Kidney (tissue), 14 donors: Measurements from ENCODE around the gene MORN3. TPM values are rescaled to one million over a fixed set of nuclear protein-coding genes. Genes with fewer than 3 reads are reported as not detected.
"Not testable (repeated sequence)": the region's sequence is repeated elsewhere in the genome, so short reads cannot be mapped to it uniquely, and the experiment has no call there.

ENCODE experiments used
- DNase-seq, 5 donors: peaks; one replicate each; pipeline ENCODE4 v3.0.0-alpha.2; 2013 to 2020
- FAIRE-seq: peaks from 2 replicates; lab custom pipeline; 2012; peaks lifted over from hg19 to GRCh38; lab: Jason Lieb, UNC
- H3K27ac ChIP-seq, 2 donors: one replicate each; pipeline ENCODE4 v1.7.0; 2013; ENCODE audit warnings: low read depth in 2 of 2, low read length in 2 of 2, inconsistent platforms in 1 of 2
- H3K27me3 ChIP-seq: one replicate; pipeline ENCODE4 v1.7.1; 2013; ENCODE audit warnings: low read length, inconsistent platforms; ENCODE audit not compliant: control insufficient read depth, insufficient read depth
- H3K36me3 ChIP-seq, 3 donors: one replicate each; pipeline versions ENCODE4 v1.7.0 to v1.7.1; 2013; ENCODE audit warnings: low read length in 3 of 3, control low read depth in 1 of 3, inconsistent platforms in 1 of 3; ENCODE audit not compliant: insufficient read depth in 3 of 3, control insufficient read depth in 2 of 3
- H3K4me1 ChIP-seq, 3 donors: one replicate each; pipeline versions ENCODE4 v1.7.0 to v1.7.1; 2013; ENCODE audit warnings: low read length in 3 of 3, inconsistent platforms in 1 of 3, low read depth in 1 of 3; ENCODE audit not compliant: control insufficient read depth in 2 of 3, insufficient read depth in 2 of 3
- H3K4me3 ChIP-seq, 3 donors: one replicate each; pipeline versions ENCODE4 v1.7.0 to v1.8.1; 2013; ENCODE audit warnings: low read length in 3 of 3, control low read depth in 1 of 3, inconsistent platforms in 1 of 3
- H3K9ac ChIP-seq, 3 donors: one replicate each; pipeline versions ENCODE4 v1.7.0 to v1.7.1; 2013; ENCODE audit warnings: low read length in 3 of 3, control low read depth in 1 of 3, inconsistent platforms in 1 of 3
- H3K9me3 ChIP-seq, 3 donors: one replicate each; pipeline versions ENCODE4 v1.7.0 to v1.7.1; 2013; ENCODE audit warnings: low read length in 3 of 3, control low read depth in 1 of 3, inconsistent platforms in 1 of 3; ENCODE audit not compliant: control insufficient read depth in 2 of 3, insufficient read depth in 1 of 3
- CTCF ChIP-seq: IDR thresholded peaks from 3 replicates; pipeline ENCODE4 v1.5.1; 2012; ENCODE audit warnings: mild to moderate bottlenecking, moderate library complexity, borderline replicate concordance; ENCODE audit not compliant: insufficient read depth; ENCODE audit errors: extremely low read depth
- intact Hi-C: fragments of 100-400 bp; cut with DNase I; formaldehyde crosslinking; loops from one replicate; pipeline ENCODE4 v1.11.1; 2022
- polyA plus RNA-seq: library from polyadenylated mRNA; stranded (reverse); fragments of 350-450 nt; fragmentation: Illumina TruSeq; extraction: RNeasy Lipid Tissue Mini Kit (QIAGEN cat#74804); gene quantifications from one replicate; pipeline ENCODE4 v1.2.3, GENCODE V29; 2014; ENCODE audit warnings: low read depth, low replicate concordance; ENCODE audit not compliant: insufficient read depth
- total RNA-seq: library from RNA; stranded (reverse); fragmentation: NEBNext Ultra II Directional; extraction: Animal tissue kit (Norgen Biotek cat#: 25700); gene quantifications from one replicate; pipeline ENCODE4 v1.2.1, GENCODE V29; 2021
- donor health status: control.
- donor health status: control.
- donor health status: control.
- donor health status: control.
- donor health status: control.
- donor health status: DM: yes; HTN: yes; CAD: no.
- donor health status: Normal renal cell carcinoma (clear cell type).

Gene MORN3
- total and polyA plus RNA-seq, 2 donors from 2014 or later, result 1.5 to 1.9 TPM

- H3K9ac ChIP-seq, result no peak overlapping the region
- H3K4me3 ChIP-seq, result no peak overlapping the region
- H3K4me1 ChIP-seq, result no peaks in the 10 kb centered on the region
- no peaks in the 10 kb centered on the region for H3K9me3 ChIP-seq
- no peaks in the 10 kb centered on the region for H3K36me3 ChIP-seq
- DNase-seq (no peak), FAIRE-seq (no peak)
- no peaks in the 10 kb centered on the region for H3K27me3 ChIP-seq
- H3K27ac ChIP-seq, result no peak overlapping the region
- intact Hi-C loops, result no loop called here
- TF ChIP-seq CTCF, result no peak
Observed at GRCh38 chr12:121693155-121693687, 23.8 kb upstream of the MORN3 start.

- H3K4me1 ChIP-seq, intact Hi-C loops, H3K9me3 ChIP-seq, H3K9ac ChIP-seq, DNase-seq, H3K36me3 ChIP-seq, H3K4me3 ChIP-seq, FAIRE-seq, H3K27ac ChIP-seq, H3K27me3 ChIP-seq: not testable (repeated sequence)
Observed at GRCh38 chr12:121692744-121693143, 23.3 kb upstream of the MORN3 start.

GRCh38 chr12:121689430-121689829 is 20.0 kb upstream of the MORN3 start:
- no peak for TF ChIP-seq CTCF
- H3K4me1 ChIP-seq, result no peaks in the 10 kb centered on the region
- no peaks in the 10 kb centered on the region for H3K27me3 ChIP-seq
- H3K9ac ChIP-seq, result no peak overlapping the region
- no peaks in the 10 kb centered on the region for H3K36me3 ChIP-seq
- no peak for DNase-seq
- H3K4me3 ChIP-seq, result no peak overlapping the region
- FAIRE-seq, result no peak
- intact Hi-C loops, result no loop called here
- no peaks in the 10 kb centered on the region for H3K9me3 ChIP-seq
- no peak overlapping the region for H3K27ac ChIP-seq

GRCh38 chr12:121688966-121689365 is 19.5 kb upstream of the MORN3 start:
- TF ChIP-seq CTCF, result no peak
- H3K36me3 ChIP-seq, result no peaks in the 10 kb centered on the region
- no peak overlapping the region for H3K9ac ChIP-seq
- H3K4me3 ChIP-seq, result no peak overlapping the region
- no peak overlapping the region for H3K27ac ChIP-seq
- FAIRE-seq (no peak), DNase-seq (no peak)
- no peaks in the 10 kb centered on the region for H3K4me1 ChIP-seq
- H3K27me3 ChIP-seq, result no peaks in the 10 kb centered on the region
- intact Hi-C loops, result no loop called here
- no peaks in the 10 kb centered on the region for H3K9me3 ChIP-seq

- H3K9ac ChIP-seq, H3K4me3 ChIP-seq, H3K4me1 ChIP-seq, H3K9me3 ChIP-seq, H3K27ac ChIP-seq, H3K36me3 ChIP-seq, H3K27me3 ChIP-seq, DNase-seq, FAIRE-seq: not testable (repeated sequence)
- intact Hi-C loops, result loop anchor here (10.0 kb wide), 1 partner anchor 125 kb away; no protein-coding TSS in a partner anchor
Observed at GRCh38 chr12:121679661-121680197, 10.3 kb upstream of the MORN3 start.
